Measurements from ENCODE around the gene JMJD8.
"Not testable (repeated sequence)": the region's sequence is repeated elsewhere in the genome, so short reads cannot be mapped to it uniquely, and the experiment has no call there.

The JMJD8 gene

DNA sequence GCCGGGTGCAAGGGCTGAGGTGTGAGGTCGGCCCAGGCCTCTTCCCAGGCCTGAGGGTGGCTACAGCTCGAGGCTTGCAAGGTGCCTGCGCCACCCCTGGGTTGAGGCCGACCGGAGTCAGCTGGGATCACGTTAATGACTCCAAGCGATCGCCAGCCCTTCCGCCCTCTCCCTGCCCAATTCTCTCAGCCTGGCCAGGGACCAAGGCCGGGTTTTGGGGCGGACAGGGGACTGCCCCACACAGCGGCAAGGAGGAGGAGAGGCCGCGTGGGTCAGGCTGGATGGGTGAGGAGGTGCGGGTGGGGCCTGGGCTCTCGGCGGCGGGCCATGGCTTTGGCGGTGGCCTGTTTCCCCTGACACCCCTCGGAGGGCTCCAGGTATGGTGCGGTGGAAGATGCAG is 9.2 kb upstream of the JMJD8 start:
- no peak for DNase-seq
- peaks cover 15% of the 10 kb centered on the region for H3K36me3 Mint-ChIP-seq (ENCODE audit: low read depth)
- no peaks in the 10 kb centered on the region for H3K9me3 Mint-ChIP-seq
- peaks cover 34% of the 10 kb centered on the region for H3K4me1 Mint-ChIP-seq (ENCODE audit: low read depth)
- peak overlapping the region; percentile 31 for H3K4me3 Mint-ChIP-seq
- H3K27me3 Mint-ChIP-seq: no peaks in the 10 kb centered on the region
- no peak overlapping the region for H3K27ac Mint-ChIP-seq

DNA sequence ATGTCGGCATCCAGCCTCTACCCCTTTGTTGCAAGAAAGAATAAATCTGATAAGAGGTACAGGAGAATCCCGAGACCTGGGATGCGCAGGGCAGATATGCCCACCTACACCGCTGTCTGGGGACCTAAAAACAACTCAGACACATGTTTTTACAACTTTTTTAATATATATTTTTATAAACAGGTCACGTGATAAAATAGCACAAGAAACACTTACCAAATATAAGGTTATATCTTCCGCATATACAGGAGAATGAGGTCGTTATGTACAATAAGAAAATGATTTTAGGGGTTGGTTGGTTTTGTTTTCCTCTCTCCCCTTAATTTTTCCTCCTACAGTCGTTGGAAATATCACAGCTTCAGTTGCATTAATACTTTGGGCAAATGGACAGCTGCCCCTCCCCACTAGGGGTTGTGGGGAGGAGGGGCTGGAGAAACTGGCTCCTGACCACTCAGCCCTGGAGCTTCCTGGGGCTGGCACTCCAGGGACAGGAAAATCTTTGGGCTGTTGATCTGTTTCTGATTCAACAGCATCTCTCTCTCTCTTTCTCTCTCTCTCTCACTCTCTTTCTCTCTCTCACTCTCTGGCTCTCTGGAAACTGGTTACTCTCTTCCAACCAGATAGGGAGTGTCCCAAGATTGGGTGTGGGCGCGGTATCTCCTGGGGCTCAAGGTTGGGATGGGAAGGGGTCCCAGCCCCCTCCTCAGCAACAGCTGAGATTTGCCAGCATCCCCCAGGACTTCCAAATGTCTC is 8.4 kb upstream of the JMJD8 start:
- Mint-ChIP-seq H3K27me3 (no peaks in the 10 kb centered on the region), H3K9me3 (no peaks in the 10 kb centered on the region), H3K36me3 (ENCODE audit: low read depth) (peaks cover 18% of the 10 kb centered on the region), H3K27ac (no peak overlapping the region), H3K4me3 (no peak overlapping the region), H3K4me1 (ENCODE audit: low read depth) (peaks cover 37% of the 10 kb centered on the region)
- no peak for DNase-seq

DNA sequence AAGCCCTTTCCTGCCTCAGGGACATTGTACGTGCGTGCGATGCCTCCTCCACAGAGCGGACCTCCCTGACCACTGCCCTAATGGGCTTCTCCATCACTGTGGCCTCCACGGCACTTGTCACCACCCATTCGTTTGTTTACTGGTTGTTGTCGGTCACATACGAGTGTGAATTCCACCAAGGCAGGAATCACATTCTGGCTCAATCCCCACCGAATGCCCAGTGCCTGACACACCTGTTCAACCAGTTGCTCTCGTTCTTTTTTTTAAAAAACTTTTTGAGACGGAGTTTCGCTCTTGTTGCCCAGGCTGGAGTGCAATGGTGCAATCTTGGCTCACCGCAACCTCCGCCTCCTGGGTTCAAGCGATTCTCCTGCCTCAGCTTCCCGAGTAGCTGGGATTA is 7.1 kb upstream of the JMJD8 start:
- H3K27me3 Mint-ChIP-seq, H3K4me3 Mint-ChIP-seq, DNase-seq, H3K9me3 Mint-ChIP-seq: not testable (repeated sequence)
- peaks cover 34% of the 10 kb centered on the region for H3K4me1 Mint-ChIP-seq (ENCODE audit: low read depth)
- peaks cover 29% of the 10 kb centered on the region for H3K36me3 Mint-ChIP-seq (ENCODE audit: low read depth)
- peak overlapping the region; percentile 22 for H3K27ac Mint-ChIP-seq

DNA sequence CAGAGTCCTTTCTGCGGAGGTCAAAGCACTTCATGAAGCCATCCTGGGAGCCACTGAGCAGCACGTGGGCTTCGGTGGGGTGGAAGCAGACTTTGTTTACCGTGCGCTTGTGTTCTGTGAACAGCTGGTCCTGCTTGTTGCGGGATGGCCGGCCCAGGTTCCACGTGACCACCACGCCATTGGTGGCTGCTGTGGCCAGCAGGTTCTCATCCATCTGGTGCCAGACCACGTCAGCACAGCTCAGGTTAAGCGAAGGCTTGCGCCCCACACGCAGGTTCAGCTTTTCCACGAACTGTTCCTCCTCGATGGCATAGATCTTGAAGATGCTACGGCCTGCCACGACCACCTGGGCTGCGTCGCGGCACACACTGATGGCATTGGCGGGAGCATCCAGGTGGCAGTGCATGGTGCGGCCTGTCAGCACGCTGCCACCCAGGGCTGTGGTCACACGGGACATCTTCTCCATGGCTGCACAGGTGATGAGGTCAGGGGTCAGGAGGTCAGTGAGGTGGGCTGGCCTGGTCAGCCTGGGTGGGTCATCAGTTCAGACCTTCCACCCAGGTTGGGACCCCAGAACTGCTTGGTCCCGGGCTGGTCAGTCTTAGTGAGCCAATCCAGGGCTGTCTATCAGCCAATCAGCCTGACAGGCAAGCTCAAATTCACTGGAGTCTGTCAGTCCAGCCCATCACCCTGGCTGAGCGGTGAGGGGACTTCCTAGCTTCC is 5.2 kb upstream of the JMJD8 start:
- Mint-ChIP-seq H3K36me3 (ENCODE audit: low read depth) (peaks cover 45% of the 10 kb centered on the region), H3K4me1 (ENCODE audit: low read depth) (peaks cover 40% of the 10 kb centered on the region), H3K9me3 (no peaks in the 10 kb centered on the region), H3K27me3 (no peaks in the 10 kb centered on the region), H3K27ac (peak overlapping the region; percentile 90), H3K4me3 (peak overlapping the region; percentile 92)
- DNase-seq: no peak

DNA sequence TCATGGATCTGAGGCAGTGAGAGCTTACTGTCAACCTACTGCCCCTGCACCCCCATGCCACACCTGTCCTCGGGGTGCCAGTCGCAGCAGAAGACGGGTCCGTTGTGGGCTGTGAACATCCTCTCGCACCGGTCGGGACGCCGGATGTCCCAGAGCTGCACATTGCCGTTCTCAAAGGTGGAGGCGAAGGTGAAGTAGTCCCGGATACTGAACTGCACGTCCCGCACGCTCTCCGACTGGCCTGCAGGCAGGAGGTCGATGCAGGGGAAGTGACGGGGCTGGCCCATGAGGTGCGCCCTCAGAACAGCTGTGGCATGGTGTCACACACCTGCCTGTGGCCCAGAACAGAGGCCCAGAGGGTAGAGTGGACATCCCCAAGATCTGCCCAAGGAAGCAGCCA is 3.4 kb upstream of the JMJD8 start:
- Mint-ChIP-seq H3K27me3 (no peaks in the 10 kb centered on the region), H3K9me3 (no peaks in the 10 kb centered on the region), H3K27ac (no peak overlapping the region), H3K4me3 (no peak overlapping the region), H3K36me3 (ENCODE audit: low read depth) (peaks cover 57% of the 10 kb centered on the region), H3K4me1 (ENCODE audit: low read depth) (peaks cover 50% of the 10 kb centered on the region)
- DNase-seq: no peak

DNA sequence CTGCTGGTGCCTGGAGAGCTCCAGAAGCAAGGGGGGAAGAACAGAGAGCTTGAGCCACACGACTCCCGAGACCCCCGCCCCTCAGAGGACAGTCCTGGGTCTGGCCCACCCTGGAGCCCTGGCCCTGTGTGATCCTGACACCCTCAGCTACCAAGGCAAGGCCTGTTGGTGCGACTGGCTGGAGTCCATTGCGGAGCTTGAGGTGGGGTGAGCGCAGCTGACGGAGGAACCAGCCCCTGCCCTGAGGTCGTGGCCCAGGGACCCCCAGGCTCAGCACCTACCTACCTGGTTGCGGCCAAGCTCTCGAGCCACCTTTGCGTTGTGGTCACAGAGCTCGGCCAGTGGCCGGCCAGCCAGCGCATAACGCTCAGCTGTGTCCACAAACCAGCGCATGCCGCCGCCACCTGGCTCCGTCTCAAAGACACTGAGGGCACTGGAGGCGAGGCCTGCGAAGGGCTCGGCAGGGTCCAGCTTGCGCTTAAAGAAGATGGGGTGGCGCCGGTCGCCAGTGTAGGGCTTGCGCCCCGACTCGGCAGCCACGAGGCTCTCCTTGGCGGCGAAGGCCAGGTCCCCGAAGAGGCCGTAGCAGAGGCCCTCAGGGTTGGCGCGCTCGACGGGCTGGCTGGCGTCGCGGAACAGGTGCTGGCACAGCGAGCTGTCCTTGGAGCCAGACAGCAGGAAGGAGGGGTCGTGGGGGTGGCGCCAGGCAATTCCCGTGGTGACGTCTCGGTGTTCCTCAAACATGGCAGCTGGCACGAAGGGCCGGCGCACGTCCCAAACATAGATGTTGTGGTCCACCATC is 2.5 kb upstream of the JMJD8 start:
- no peaks in the 10 kb centered on the region for H3K27me3 Mint-ChIP-seq
- peaks cover 66% of the 10 kb centered on the region for H3K36me3 Mint-ChIP-seq (ENCODE audit: low read depth)
- no peak for DNase-seq
- H3K9me3 Mint-ChIP-seq: no peaks in the 10 kb centered on the region
- no peak overlapping the region for H3K4me3 Mint-ChIP-seq
- H3K4me1 Mint-ChIP-seq (ENCODE audit: low read depth): peaks cover 58% of the 10 kb centered on the region
- no peak overlapping the region for H3K27ac Mint-ChIP-seq

DNA sequence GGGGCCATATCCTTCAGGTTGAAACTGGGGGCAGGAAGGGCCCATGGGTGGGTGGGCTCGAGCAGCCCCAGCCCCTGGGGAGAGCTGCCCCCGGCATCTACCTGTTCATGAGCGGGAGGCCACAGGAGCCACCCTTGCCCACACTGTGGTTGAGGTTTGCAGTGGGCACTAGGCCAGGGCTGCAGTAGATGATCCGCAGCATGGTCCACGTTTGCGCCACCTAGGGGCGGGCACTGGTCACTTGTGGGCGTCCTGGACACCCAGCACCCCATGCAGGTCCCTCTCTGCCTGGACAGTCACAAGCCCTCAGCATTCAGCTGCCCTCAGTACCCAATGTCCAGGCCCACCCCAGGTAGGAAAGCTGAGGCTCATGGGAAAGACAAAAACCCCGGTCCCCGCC is 1.8 kb upstream of the JMJD8 start:
- peak overlapping the region; percentile 43 for H3K4me3 Mint-ChIP-seq
- H3K9me3 Mint-ChIP-seq: no peaks in the 10 kb centered on the region
- H3K27me3 Mint-ChIP-seq: no peaks in the 10 kb centered on the region
- peak overlapping the region; percentile 8 for H3K27ac Mint-ChIP-seq
- H3K36me3 Mint-ChIP-seq (ENCODE audit: low read depth): peaks cover 73% of the 10 kb centered on the region
- no peak for DNase-seq
- peaks cover 61% of the 10 kb centered on the region for H3K4me1 Mint-ChIP-seq (ENCODE audit: low read depth)

DNA sequence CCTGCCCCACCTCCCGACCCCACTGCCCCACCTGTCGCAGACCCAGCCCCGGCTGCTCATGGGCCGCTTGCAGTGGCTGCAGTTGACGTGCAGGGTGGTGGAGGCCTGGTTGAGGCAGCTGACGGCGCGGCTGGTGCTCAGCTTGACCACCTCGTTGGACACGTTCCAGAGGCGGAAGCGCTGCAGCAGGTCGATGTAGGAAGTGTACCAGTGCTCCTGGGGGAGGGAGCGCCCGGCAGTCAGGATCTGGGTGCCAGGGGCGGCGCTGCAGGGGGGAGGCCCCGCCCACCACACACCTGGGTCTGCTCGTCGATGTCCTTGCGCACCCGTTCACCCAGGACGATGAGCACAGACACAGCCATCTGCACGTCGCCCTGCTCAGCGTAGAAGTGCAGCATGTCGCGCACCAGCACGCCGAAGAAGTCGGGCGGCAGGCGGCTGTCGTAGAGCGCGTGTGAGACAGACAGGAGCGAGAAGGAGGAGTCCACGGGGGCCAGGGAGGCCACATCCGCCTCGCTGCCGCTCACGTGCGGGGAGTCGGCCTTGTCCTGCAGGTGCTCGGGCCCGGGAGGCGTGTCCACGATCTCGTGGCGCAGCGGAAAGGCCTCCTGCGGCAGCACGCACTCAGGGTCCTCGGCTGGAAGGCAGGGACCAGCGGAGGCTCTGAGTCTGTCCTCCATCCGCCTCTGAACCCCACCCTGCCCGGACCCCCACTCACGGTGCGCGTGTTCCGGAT is 995 bp upstream of the JMJD8 start:
- Mint-ChIP-seq H3K9me3 (no peaks in the 10 kb centered on the region), H3K27ac (no peak overlapping the region), H3K4me3 (peak overlapping the region; percentile 20), H3K4me1 (ENCODE audit: low read depth) (peaks cover 58% of the 10 kb centered on the region), H3K27me3 (no peaks in the 10 kb centered on the region), H3K36me3 (ENCODE audit: low read depth) (peaks cover 73% of the 10 kb centered on the region)
- DNase-seq: no peak

DNA sequence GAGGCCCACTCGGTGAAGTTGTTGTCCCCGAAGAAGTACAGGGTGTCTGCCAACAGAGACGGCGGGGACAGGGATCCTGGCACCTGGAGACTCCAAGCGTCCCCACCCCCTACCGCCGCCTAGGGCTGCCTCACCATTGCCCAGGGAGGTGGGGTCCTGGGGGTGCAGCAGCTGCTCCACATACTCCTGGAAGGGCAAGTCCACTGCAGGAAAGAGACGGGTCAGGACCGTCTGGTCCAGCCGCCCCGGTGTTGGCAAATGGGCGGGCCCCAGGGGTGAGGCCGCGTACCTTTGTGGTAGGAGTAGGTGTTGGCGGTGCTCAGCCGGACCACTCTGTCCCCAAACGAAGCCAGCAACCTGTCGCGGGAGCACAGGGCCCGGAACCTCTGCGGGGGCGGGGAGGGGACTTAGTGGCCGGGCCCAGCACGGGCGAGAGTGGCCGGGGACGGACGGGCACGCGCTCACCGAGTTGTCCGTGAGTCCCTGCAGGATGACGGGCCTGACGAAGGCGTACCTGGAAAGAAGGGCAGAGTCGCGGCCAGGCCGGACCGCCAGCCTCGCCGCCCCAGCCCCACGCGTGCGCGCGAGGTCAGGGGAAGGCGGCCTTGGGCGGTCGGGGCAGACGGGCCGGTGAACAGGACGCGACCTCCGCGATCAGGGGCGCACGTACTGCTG is 601 bp downstream of the JMJD8 start:
- H3K27ac Mint-ChIP-seq: peak overlapping the region; percentile 88
- H3K4me3 Mint-ChIP-seq: peak overlapping the region; percentile 84
- no peaks in the 10 kb centered on the region for H3K9me3 Mint-ChIP-seq
- DNase-seq: peak; percentile 57
- peaks cover 61% of the 10 kb centered on the region for H3K36me3 Mint-ChIP-seq (ENCODE audit: low read depth)
- peaks cover 55% of the 10 kb centered on the region for H3K4me1 Mint-ChIP-seq (ENCODE audit: low read depth)
- no peaks in the 10 kb centered on the region for H3K27me3 Mint-ChIP-seq

DNA sequence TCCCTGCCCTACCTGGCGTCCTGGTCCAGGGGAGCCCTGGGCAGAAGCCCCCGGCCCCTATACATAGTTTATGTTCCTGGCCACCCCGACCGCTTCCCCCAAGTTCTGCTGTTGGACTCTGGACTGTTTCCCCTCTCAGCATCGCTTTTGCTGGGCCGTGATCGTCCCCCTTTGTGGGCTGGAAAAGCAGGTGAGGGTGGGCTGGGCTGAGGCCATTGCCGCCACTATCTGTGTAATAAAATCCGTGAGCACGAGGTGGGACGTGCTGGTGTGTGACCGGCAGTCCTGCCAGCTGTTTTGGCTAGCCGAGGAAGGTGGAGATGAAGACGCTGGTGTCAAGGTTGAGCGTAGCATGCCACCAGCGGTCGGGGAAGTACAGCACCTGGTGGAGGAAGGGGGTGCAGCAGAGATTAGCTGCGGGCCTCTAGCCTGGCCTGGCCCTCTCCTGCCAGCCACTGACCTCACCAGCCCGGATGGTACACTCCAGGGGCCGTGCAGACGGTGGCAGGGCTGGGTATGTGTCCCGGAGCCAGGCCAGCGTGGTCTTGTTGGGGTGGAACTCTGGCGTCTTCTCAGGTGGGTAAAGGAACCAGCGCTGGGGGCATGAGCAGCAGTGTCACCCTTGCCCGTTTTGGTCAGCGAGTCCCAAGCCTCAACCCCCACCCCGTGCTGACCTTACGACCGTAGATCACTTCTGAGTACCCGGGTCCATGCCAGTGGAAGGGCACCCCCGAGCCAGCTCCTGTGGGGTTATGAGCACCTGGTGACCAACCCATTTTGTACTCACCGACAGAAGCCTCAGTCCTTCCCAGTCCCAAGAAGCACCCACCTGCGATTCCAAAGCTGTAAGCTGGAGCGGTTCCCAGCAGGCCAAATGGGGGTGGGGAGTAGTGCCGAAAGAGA is 1.4 kb downstream of the JMJD8 start:
- no peaks in the 10 kb centered on the region for H3K9me3 Mint-ChIP-seq
- no peak for DNase-seq
- peaks cover 53% of the 10 kb centered on the region for H3K4me1 Mint-ChIP-seq (ENCODE audit: low read depth)
- peaks cover 58% of the 10 kb centered on the region for H3K36me3 Mint-ChIP-seq (ENCODE audit: low read depth)
- H3K4me3 Mint-ChIP-seq: peak overlapping the region; percentile 84
- no peaks in the 10 kb centered on the region for H3K27me3 Mint-ChIP-seq
- peak overlapping the region; percentile 88 for H3K27ac Mint-ChIP-seq

DNA sequence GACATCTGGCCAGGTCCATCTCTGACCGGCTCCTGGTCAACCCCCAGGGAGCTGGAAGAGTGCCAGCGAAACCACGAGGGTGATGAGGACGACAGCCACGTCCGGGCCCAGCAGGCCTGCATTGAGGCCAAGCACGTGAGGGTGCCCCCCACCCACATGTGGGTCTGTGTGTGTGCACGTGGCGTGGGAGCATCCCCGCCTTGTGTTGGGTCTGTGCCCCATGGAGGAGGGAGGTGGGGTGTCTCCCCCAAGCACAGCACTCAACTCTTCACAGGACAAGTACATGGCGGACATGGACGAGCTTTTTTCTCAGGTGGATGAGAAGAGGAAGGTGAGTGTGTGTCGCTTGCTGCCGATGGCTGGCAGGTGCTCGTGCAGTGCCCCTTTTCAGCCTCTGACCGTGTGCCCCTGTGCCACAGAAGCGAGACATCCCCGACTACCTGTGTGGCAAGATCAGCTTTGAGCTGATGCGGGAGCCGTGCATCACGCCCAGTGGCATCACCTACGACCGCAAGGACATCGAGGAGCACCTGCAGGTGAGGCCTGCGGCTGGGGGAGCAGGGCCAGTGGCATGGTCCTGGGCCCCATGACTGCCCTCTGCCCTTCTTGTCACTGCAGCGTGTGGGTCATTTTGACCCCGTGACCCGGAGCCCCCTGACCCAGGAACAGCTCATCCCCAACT is 2.2 kb downstream of the JMJD8 start:
- Mint-ChIP-seq H3K9me3 (no peaks in the 10 kb centered on the region), H3K27ac (peak overlapping the region; percentile 88)

DNA sequence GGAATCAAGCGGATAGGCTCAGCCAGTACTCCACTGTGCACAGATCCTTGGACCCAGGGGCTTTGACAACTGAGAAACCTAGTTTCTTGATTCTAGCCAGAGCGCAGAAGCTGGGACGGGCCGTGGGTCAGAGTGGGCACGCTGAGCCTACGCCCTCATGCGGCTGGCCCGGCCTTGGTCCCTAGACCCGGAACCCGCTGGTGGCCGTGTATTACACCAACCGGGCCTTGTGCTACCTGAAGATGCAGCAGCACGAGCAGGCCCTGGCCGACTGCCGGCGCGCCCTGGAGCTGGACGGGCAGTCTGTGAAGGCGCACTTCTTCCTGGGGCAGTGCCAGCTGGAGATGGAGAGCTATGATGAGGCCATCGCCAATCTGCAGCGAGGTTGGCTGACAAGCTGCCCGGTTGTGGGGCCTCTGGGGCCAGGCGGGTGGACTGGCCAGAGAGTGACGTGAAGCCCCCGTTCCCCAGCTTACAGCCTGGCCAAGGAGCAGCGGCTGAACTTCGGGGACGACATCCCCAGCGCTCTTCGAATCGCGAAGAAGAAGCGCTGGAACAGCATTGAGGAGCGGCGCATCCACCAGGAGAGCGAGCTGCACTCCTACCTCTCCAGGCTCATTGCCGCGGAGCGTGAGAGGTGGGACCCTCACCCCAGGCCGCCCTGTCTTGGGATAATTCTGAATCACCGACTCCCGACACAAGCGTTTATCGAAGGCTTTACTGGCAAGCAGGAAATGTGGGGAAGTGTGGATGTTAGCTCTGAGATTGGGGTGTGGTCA is 3.0 kb downstream of the JMJD8 start:
- peak overlapping the region; percentile 88 for H3K27ac Mint-ChIP-seq
- H3K36me3 Mint-ChIP-seq (ENCODE audit: low read depth): peaks cover 45% of the 10 kb centered on the region
- H3K4me1 Mint-ChIP-seq (ENCODE audit: low read depth): peaks cover 49% of the 10 kb centered on the region
- DNase-seq: peak; percentile 54
- peaks cover 5% of the 10 kb centered on the region for H3K27me3 Mint-ChIP-seq
- H3K4me3 Mint-ChIP-seq: peak overlapping the region; percentile 84
- no peaks in the 10 kb centered on the region for H3K9me3 Mint-ChIP-seq

More for the DNA sequence above, 2.2 kb downstream of the JMJD8 start:
- Mint-ChIP-seq H3K36me3 (ENCODE audit: low read depth) (peaks cover 51% of the 10 kb centered on the region), H3K4me1 (ENCODE audit: low read depth) (peaks cover 50% of the 10 kb centered on the region), H3K4me3 (peak overlapping the region; percentile 84), H3K27me3 (peaks cover 2% of the 10 kb centered on the region)
- DNase-seq: no peak
